ENCODE results near the gene CAB39.

DNA sequence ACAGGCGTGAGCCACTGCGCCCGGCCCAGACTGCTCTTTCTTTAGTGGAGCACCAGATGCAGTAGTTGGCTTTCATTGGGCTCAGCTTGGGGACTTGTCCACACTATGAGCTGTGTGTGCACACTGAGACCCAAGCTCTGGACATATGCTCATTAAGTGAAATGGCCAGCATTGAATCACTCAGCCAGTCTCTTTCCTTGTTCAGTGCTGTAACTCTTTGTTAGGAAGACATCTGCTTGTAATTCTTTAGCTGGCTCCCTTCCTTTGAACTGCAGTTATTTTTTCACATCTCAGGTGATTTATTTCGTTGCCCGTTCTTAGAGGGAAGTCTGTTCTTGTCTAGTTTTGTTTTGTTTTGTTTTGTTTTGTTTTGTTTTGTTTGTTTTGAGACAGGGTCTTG lies 70.5 kb downstream of the CAB39 start:
- TF ChIP-seq ZNF114 (CRISPR knock-in tag; IDR thresholded peaks at IDR 0.05) (no peak), POLR2AphosphoS5 (IDR thresholded peaks at IDR 0.05; ENCODE audit: low read depth) (no peak), JUNB (IDR thresholded peaks at IDR 0.05; ENCODE audit: unreplicated experiment) (no peak), CREB1 (CRISPR knock-in tag; IDR thresholded peaks at IDR 0.05; ENCODE audit: low read depth) (no peak), EZH2 (IDR thresholded peaks at IDR 0.05; ENCODE audit: low read depth, unreplicated experiment) (no peak), EZH2phosphoT487 (IDR thresholded peaks at IDR 0.05; ENCODE audit: unreplicated experiment) (no peak), NANOG (IDR thresholded peaks at IDR 0.05; ENCODE audit: borderline replicate concordance) (no peak), ZNF331 (CRISPR knock-in tag; IDR thresholded peaks at IDR 0.05; ENCODE audit: low read depth) (no peak)
- TF ChIP-seq, protein P1, sequence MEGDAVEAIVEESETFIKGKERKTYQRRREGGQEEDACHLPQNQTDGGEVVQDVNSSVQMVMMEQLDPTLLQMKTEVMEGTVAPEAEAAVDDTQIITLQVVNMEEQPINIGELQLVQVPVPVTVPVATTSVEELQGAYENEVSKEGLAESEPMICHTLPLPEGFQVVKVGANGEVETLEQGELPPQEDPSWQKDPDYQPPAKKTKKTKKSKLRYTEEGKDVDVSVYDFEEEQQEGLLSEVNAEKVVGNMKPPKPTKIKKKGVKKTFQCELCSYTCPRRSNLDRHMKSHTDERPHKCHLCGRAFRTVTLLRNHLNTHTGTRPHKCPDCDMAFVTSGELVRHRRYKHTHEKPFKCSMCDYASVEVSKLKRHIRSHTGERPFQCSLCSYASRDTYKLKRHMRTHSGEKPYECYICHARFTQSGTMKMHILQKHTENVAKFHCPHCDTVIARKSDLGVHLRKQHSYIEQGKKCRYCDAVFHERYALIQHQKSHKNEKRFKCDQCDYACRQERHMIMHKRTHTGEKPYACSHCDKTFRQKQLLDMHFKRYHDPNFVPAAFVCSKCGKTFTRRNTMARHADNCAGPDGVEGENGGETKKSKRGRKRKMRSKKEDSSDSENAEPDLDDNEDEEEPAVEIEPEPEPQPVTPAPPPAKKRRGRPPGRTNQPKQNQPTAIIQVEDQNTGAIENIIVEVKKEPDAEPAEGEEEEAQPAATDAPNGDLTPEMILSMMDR (conservative IDR thresholded peaks at IDR 0.05; ENCODE audit: low read depth in 2 of 2) = no peak
- TF ChIP-seq, protein P2, sequence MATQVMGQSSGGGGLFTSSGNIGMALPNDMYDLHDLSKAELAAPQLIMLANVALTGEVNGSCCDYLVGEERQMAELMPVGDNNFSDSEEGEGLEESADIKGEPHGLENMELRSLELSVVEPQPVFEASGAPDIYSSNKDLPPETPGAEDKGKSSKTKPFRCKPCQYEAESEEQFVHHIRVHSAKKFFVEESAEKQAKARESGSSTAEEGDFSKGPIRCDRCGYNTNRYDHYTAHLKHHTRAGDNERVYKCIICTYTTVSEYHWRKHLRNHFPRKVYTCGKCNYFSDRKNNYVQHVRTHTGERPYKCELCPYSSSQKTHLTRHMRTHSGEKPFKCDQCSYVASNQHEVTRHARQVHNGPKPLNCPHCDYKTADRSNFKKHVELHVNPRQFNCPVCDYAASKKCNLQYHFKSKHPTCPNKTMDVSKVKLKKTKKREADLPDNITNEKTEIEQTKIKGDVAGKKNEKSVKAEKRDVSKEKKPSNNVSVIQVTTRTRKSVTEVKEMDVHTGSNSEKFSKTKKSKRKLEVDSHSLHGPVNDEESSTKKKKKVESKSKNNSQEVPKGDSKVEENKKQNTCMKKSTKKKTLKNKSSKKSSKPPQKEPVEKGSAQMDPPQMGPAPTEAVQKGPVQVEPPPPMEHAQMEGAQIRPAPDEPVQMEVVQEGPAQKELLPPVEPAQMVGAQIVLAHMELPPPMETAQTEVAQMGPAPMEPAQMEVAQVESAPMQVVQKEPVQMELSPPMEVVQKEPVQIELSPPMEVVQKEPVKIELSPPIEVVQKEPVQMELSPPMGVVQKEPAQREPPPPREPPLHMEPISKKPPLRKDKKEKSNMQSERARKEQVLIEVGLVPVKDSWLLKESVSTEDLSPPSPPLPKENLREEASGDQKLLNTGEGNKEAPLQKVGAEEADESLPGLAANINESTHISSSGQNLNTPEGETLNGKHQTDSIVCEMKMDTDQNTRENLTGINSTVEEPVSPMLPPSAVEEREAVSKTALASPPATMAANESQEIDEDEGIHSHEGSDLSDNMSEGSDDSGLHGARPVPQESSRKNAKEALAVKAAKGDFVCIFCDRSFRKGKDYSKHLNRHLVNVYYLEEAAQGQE (IDR thresholded peaks at IDR 0.05; ENCODE audit: unreplicated experiment) = no peak
- TF ChIP-seq, protein P3, sequence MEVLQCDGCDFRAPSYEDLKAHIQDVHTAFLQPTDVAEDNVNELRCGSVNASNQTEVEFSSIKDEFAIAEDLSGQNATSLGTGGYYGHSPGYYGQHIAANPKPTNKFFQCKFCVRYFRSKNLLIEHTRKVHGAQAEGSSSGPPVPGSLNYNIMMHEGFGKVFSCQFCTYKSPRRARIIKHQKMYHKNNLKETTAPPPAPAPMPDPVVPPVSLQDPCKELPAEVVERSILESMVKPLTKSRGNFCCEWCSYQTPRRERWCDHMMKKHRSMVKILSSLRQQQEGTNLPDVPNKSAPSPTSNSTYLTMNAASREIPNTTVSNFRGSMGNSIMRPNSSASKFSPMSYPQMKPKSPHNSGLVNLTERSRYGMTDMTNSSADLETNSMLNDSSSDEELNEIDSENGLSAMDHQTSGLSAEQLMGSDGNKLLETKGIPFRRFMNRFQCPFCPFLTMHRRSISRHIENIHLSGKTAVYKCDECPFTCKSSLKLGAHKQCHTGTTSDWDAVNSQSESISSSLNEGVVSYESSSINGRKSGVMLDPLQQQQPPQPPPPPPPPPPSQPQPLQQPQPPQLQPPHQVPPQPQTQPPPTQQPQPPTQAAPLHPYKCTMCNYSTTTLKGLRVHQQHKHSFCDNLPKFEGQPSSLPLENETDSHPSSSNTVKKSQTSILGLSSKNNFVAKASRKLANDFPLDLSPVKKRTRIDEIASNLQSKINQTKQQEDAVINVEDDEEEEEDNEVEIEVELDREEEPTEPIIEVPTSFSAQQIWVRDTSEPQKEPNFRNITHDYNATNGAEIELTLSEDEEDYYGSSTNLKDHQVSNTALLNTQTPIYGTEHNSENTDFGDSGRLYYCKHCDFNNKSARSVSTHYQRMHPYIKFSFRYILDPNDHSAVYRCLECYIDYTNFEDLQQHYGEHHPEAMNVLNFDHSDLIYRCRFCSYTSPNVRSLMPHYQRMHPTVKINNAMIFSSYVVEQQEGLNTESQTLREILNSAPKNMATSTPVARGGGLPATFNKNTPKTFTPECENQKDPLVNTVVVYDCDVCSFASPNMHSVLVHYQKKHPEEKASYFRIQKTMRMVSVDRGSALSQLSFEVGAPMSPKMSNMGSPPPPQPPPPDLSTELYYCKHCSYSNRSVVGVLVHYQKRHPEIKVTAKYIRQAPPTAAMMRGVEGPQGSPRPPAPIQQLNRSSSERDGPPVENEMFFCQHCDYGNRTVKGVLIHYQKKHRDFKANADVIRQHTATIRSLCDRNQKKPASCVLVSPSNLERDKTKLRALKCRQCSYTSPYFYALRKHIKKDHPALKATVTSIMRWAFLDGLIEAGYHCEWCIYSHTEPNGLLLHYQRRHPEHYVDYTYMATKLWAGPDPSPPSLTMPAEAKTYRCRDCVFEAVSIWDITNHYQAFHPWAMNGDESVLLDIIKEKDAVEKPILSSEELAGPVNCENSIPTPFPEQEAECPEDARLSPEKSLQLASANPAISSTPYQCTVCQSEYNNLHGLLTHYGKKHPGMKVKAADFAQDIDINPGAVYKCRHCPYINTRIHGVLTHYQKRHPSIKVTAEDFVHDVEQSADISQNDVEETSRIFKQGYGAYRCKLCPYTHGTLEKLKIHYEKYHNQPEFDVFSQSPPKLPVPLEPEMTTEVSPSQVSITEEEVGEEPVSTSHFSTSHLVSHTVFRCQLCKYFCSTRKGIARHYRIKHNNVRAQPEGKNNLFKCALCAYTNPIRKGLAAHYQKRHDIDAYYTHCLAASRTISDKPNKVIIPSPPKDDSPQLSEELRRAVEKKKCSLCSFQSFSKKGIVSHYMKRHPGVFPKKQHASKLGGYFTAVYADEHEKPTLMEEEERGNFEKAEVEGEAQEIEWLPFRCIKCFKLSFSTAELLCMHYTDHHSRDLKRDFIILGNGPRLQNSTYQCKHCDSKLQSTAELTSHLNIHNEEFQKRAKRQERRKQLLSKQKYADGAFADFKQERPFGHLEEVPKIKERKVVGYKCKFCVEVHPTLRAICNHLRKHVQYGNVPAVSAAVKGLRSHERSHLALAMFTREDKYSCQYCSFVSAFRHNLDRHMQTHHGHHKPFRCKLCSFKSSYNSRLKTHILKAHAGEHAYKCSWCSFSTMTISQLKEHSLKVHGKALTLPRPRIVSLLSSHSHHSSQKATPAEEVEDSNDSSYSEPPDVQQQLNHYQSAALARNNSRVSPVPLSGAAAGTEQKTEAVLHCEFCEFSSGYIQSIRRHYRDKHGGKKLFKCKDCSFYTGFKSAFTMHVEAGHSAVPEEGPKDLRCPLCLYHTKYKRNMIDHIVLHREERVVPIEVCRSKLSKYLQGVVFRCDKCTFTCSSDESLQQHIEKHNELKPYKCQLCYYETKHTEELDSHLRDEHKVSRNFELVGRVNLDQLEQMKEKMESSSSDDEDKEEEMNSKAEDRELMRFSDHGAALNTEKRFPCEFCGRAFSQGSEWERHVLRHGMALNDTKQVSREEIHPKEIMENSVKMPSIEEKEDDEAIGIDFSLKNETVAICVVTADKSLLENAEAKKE (CRISPR knock-in tag; IDR thresholded peaks at IDR 0.05) = no peak
- TF ChIP-seq, protein P4, sequence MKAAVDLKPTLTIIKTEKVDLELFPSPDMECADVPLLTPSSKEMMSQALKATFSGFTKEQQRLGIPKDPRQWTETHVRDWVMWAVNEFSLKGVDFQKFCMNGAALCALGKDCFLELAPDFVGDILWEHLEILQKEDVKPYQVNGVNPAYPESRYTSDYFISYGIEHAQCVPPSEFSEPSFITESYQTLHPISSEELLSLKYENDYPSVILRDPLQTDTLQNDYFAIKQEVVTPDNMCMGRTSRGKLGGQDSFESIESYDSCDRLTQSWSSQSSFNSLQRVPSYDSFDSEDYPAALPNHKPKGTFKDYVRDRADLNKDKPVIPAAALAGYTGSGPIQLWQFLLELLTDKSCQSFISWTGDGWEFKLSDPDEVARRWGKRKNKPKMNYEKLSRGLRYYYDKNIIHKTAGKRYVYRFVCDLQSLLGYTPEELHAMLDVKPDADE (IDR thresholded peaks at IDR 0.05) = no peak
